Measurements from ENCODE around the gene MAG. TPM values are rescaled to one million over a fixed set of nuclear protein-coding genes. Genes with fewer than 3 reads are reported as not detected.

Gene MAG
- total and polyA plus RNA-seq, 2 of the 13 experiments (the other 11 are each of a cell fraction or from before 2014, with no cell fraction given): 0.20 to 1.3 TPM

DNA sequence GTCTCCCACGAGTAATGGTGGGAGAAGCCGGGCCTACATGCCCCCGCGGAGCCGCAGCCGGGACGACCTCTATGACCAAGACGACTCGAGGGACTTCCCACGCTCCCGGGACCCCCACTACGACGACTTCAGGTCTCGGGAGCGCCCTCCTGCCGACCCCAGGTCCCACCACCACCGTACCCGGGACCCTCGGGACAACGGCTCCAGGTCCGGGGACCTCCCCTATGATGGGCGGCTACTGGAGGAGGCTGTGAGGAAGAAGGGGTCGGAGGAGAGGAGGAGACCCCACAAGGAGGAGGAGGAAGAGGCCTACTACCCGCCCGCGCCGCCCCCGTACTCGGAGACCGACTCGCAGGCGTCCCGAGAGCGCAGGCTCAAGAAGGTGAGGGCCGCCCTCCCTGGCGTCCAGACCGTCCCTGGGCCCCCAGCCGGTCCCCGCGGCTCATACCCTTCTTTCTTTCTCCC, 24.6 kb upstream of the MAG start (continued):
- TF ChIP-seq, protein P1, sequence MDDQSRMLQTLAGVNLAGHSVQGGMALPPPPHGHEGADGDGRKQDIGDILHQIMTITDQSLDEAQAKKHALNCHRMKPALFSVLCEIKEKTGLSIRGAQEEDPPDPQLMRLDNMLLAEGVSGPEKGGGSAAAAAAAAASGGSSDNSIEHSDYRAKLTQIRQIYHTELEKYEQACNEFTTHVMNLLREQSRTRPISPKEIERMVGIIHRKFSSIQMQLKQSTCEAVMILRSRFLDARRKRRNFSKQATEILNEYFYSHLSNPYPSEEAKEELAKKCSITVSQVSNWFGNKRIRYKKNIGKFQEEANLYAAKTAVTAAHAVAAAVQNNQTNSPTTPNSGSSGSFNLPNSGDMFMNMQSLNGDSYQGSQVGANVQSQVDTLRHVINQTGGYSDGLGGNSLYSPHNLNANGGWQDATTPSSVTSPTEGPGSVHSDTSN (CRISPR knock-in tag; IDR thresholded peaks at IDR 0.05; ENCODE audit: borderline replicate concordance): no peak
- TF ChIP-seq ZNF878 (CRISPR knock-in tag; IDR thresholded peaks at IDR 0.05): no peak
- no peak for TF ChIP-seq HNRNPL (IDR thresholded peaks at IDR 0.05; ENCODE audit: low read depth, low read length)
- TF ChIP-seq, protein P2, sequence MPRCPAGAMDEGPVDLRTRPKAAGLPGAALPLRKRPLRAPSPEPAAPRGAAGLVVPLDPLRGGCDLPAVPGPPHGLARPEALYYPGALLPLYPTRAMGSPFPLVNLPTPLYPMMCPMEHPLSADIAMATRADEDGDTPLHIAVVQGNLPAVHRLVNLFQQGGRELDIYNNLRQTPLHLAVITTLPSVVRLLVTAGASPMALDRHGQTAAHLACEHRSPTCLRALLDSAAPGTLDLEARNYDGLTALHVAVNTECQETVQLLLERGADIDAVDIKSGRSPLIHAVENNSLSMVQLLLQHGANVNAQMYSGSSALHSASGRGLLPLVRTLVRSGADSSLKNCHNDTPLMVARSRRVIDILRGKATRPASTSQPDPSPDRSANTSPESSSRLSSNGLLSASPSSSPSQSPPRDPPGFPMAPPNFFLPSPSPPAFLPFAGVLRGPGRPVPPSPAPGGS (CRISPR knock-in tag; IDR thresholded peaks at IDR 0.05): 0 out of 2 replicates have a peak, but pooled peaks have one; percentile 16
- TF ChIP-seq TP53 (CRISPR knock-in tag; conservative IDR thresholded peaks at IDR 0.05): no peak
- TF ChIP-seq ZNF558 (CRISPR knock-in tag; IDR thresholded peaks at IDR 0.05; ENCODE audit: borderline replicate concordance): peak; percentile 81; the same call in 1 of the 2 replicates
- TF ChIP-seq REPIN1 (CRISPR knock-in tag; IDR thresholded peaks at IDR 0.05; ENCODE audit: borderline replicate concordance, low read depth): no peak
- TF ChIP-seq CBX2 (IDR thresholded peaks at IDR 0.05; ENCODE audit: low read depth, low read length): no peak
- no peak for TF ChIP-seq CBX2 (CRISPR knock-in tag; IDR thresholded peaks at IDR 0.05; ENCODE audit: low read depth)
- TF ChIP-seq ZNF124 (CRISPR knock-in tag; IDR thresholded peaks at IDR 0.05): no peak
- TF ChIP-seq ZNF607 (CRISPR knock-in tag; IDR thresholded peaks at IDR 0.05; ENCODE audit: borderline replicate concordance): peak; percentile 57; the same call in 1 of the 2 replicates
- no peak for TF ChIP-seq TSC22D2 (CRISPR knock-in tag; IDR thresholded peaks at IDR 0.05; ENCODE audit: borderline replicate concordance)
- TF ChIP-seq GATAD2A (CRISPR knock-in tag; IDR thresholded peaks at IDR 0.05): no peak
- TF ChIP-seq SALL2 (CRISPR knock-in tag; IDR thresholded peaks at IDR 0.05): no peak
- no peak for TF ChIP-seq NPAS2 (CRISPR knock-in tag; IDR thresholded peaks at IDR 0.05; ENCODE audit: borderline replicate concordance)
- TF ChIP-seq KMT2B (CRISPR knock-in tag; IDR thresholded peaks at IDR 0.05): peak; percentile 45; the same call in 1 of the 2 replicates
- TF ChIP-seq, protein P3, sequence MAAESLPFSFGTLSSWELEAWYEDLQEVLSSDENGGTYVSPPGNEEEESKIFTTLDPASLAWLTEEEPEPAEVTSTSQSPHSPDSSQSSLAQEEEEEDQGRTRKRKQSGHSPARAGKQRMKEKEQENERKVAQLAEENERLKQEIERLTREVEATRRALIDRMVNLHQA (CRISPR knock-in tag; IDR thresholded peaks at IDR 0.05): no peak
- peak; percentile 8; the same call in 1 of the 2 replicates for TF ChIP-seq SALL1 (CRISPR knock-in tag; IDR thresholded peaks at IDR 0.05)
- no peak for TF ChIP-seq TBL1XR1 (IDR thresholded peaks at IDR 0.05; ENCODE audit: borderline replicate concordance, low read length, partially characterized antibody)
- 0 out of 2 replicates have a peak, but pooled peaks have one; percentile 43 for TF ChIP-seq ZNF567 (CRISPR knock-in tag; IDR thresholded peaks at IDR 0.05; ENCODE audit: borderline replicate concordance)
- no peak for TF ChIP-seq ARID2 (CRISPR knock-in tag; IDR thresholded peaks at IDR 0.05; ENCODE audit: borderline replicate concordance)
- TF ChIP-seq ZSCAN31 (CRISPR knock-in tag; IDR thresholded peaks at IDR 0.05; ENCODE audit: low read depth): no peak
- no peak for TF ChIP-seq ZNF251 (CRISPR knock-in tag; IDR thresholded peaks at IDR 0.05)
- TF ChIP-seq, protein P4, sequence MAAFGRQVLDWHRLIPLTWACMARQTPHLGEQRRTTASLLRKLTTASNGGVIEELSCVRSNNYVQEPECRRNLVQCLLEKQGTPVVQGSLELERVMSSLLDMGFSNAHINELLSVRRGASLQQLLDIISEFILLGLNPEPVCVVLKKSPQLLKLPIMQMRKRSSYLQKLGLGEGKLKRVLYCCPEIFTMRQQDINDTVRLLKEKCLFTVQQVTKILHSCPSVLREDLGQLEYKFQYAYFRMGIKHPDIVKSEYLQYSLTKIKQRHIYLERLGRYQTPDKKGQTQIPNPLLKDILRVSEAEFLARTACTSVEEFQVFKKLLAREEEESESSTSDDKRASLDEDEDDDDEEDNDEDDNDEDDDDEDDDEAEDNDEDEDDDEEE (CRISPR knock-in tag; IDR thresholded peaks at IDR 0.05): 0 out of 2 replicates have a peak, but pooled peaks have one; percentile 37
- TF ChIP-seq ZFP90 (CRISPR knock-in tag; IDR thresholded peaks at IDR 0.05; ENCODE audit: borderline replicate concordance): no peak
- TF ChIP-seq TCF12 (IDR thresholded peaks at IDR 0.05): no peak
- peak; percentile 52; the same call in 1 of the 2 replicates for TF ChIP-seq TCF12 (CRISPR knock-in tag; IDR thresholded peaks at IDR 0.05)
